DMS153 (cell line): ENCODE data around the gene BRCA1.
A peak's percentile ranks its signal among the peaks of the same experiment; 100 is the strongest.
"Not testable (repeated sequence)": the region's sequence is repeated elsewhere in the genome, so short reads cannot be mapped to it uniquely, and the experiment has no call there.

Experiments used
- DNase-seq: peaks from one replicate; lab custom pipeline; 2025; lab: John Stamatoyannopoulos, UW

Gene BRCA1

GRCh38 chr17:43125133-43125966, at the start of gene BRCA1:
Gene BRCA1 (minus strand): TSS chr17:43125364. CDS start chr17:43124096, 1,268 bp downstream.
- peak; percentile 99 for DNase-seq

- DNase-seq: peak; percentile 22
Measured at GRCh38 chr17:43171586-43172487, 46.7 kb upstream of the BRCA1 start.

GRCh38 chr17:43170766-43171585, 45.8 kb upstream of the BRCA1 start, which contains the start of gene NBR1:
Gene NBR1 (plus strand): TSS chr17:43171214. CDS start chr17:43175800, 4,586 bp downstream.
- peak; percentile 96 for DNase-seq

GRCh38 chr17:43170140-43170765, 45.1 kb upstream of the BRCA1 start:
- DNase-seq: peak; percentile 96

GRCh38 chr17:43169561-43170139, 44.5 kb upstream of the BRCA1 start:
- DNase-seq: no peak

- DNase-seq: not testable (repeated sequence)
Measured at GRCh38 chr17:43165971-43166370, 40.8 kb upstream of the BRCA1 start.

GRCh38 chr17:43159957-43160356, 34.8 kb upstream of the BRCA1 start:
- DNase-seq: not testable (repeated sequence)

- DNase-seq: not testable (repeated sequence)
Measured at GRCh38 chr17:43159232-43159631, 34.1 kb upstream of the BRCA1 start.

- no peak for DNase-seq
Measured at GRCh38 chr17:43155666-43156065, 30.5 kb upstream of the BRCA1 start.

GRCh38 chr17:43153197-43153835, 28.2 kb upstream of the BRCA1 start:
- not testable (repeated sequence) for DNase-seq

GRCh38 chr17:43151880-43152456, 26.8 kb upstream of the BRCA1 start:
- no peak for DNase-seq

- no peak for DNase-seq
Measured at GRCh38 chr17:43146649-43147048, 21.5 kb upstream of the BRCA1 start.

- no peak for DNase-seq
Measured at GRCh38 chr17:43143201-43143600, 18.0 kb upstream of the BRCA1 start.

GRCh38 chr17:43142153-43142552, 17.0 kb upstream of the BRCA1 start:
- DNase-seq: no peak

GRCh38 chr17:43140396-43141332, 15.5 kb upstream of the BRCA1 start:
- no peak for DNase-seq

GRCh38 chr17:43138531-43138930, 13.4 kb upstream of the BRCA1 start:
- DNase-seq: not testable (repeated sequence)

- DNase-seq: not testable (repeated sequence)
Measured at GRCh38 chr17:43136574-43136973, 11.4 kb upstream of the BRCA1 start.

GRCh38 chr17:43135454-43135819, 10.3 kb upstream of the BRCA1 start:
- DNase-seq: no peak
